Hepatocyte (in vitro differentiated cells): ENCODE data around the gene PGC.

Experiments
- CTCF ChIP-seq: fragments of 200-600 bp; sonication (generic); IDR thresholded peaks from 2 replicates; pipeline ENCODE4 v1.5.1; 2016; ENCODE audit warnings: antibody characterized with exemption, mild to moderate bottlenecking; ENCODE audit not compliant: poor library complexity
- EZH2 ChIP-seq: fragments of 200-600 bp; sonication (generic); IDR thresholded peaks from 2 replicates; pipeline ENCODE4 v1.6.1; 2016; ENCODE audit warnings: antibody characterized with exemption, mild to moderate bottlenecking, borderline replicate concordance

- peak; percentile 72 for TF ChIP-seq CTCF
- TF ChIP-seq EZH2: no peak
Observed at GRCh38 chr6:41786451-41787218, 39.4 kb upstream of the PGC start.
